ENCODE measurements around the gene GKN1.

GRCh38 chr2:69012310-69013141 lies 38.1 kb downstream of the GKN1 start:
- peak; percentile 79 for TF ChIP-seq CTCF (IDR thresholded peaks at IDR 0.05; ENCODE audit: poor library complexity, severe bottlenecking)
- TF ChIP-seq EZH2 (IDR thresholded peaks at IDR 0.05; ENCODE audit: borderline replicate concordance, insufficient read depth, low read length, poor library complexity, severe bottlenecking), result no peak
- peak; percentile 70 for TF ChIP-seq RAD21 (conservative IDR thresholded peaks at IDR 0.05)
- no peak for TF ChIP-seq POLR2AphosphoS5 (IDR thresholded peaks at IDR 0.05)
- no peak for TF ChIP-seq TAF1 (IDR thresholded peaks at IDR 0.05; ENCODE audit: low read depth)
- TF ChIP-seq EP300 (conservative IDR thresholded peaks at IDR 0.05; ENCODE audit: poor library complexity, severe bottlenecking), result no peak
- no peak for TF ChIP-seq REST (IDR thresholded peaks at IDR 0.05; ENCODE audit: borderline replicate concordance)
- TF ChIP-seq SMC3 (conservative IDR thresholded peaks at IDR 0.05; ENCODE audit: poor library complexity), result peak; percentile 76
- TF ChIP-seq MXI1 (conservative IDR thresholded peaks at IDR 0.05; ENCODE audit: poor library complexity, severe bottlenecking), result no peak
